GM12878 (cell line): Measurements from ENCODE around the gene OR2AJ1.

Experiments used
- BACH1 ChIP-seq: fragments of 450-650 bp; IDR thresholded peaks from 2 replicates; pipeline ENCODE4 v1.6.1; 2017; ENCODE audit warnings: mild to moderate bottlenecking, borderline replicate concordance
- CTCF ChIP-seq, 3 experiments: IDR thresholded peaks in 2 of 3; conservative IDR thresholded peaks in 1 of 3; 2 replicates each; pipeline ENCODE4 v1.5.1; 2011; ENCODE audit warnings: low read depth in 3 of 3, low read length in 3 of 3, mild to moderate bottlenecking in 3 of 3, control low read depth in 2 of 3, moderate library complexity in 2 of 3, inconsistent platforms in 1 of 3, mixed read lengths in 1 of 3; ENCODE audit not compliant: control insufficient read depth in 2 of 3, insufficient read depth in 1 of 3; ENCODE audit errors: extremely low read depth in 1 of 3
- EZH2 ChIP-seq: IDR thresholded peaks from 2 replicates; pipeline ENCODE4 v1.6.1; 2012; ENCODE audit warnings: low read depth, mild to moderate bottlenecking, control low read depth, inconsistent platforms, low read length, borderline replicate concordance; ENCODE audit not compliant: control insufficient read depth
- MYC ChIP-seq: IDR thresholded peaks from 2 replicates; pipeline ENCODE4 v1.6.1; 2011; ENCODE audit warnings: mild to moderate bottlenecking, low read length, moderate library complexity, inconsistent platforms; ENCODE audit not compliant: insufficient read depth, insufficient replicate concordance, insufficient read length, severe bottlenecking
- TCF3 ChIP-seq: IDR thresholded peaks from 2 replicates; pipeline ENCODE4 v1.6.1; 2012; ENCODE audit warnings: low read depth, mild to moderate bottlenecking, low read length, borderline replicate concordance; ENCODE audit not compliant: insufficient read depth

- TF ChIP-seq CTCF (IDR thresholded peaks at IDR 0.05 in 2 of 3, conservative IDR thresholded peaks at IDR 0.05 in 1 of 3; ENCODE audit: control insufficient read depth in 2 of 3, extremely low read depth in 1 of 3, insufficient read depth in 1 of 3, low read depth in 3 of 3, low read length in 3 of 3), result no peak
- TF ChIP-seq TCF3, result no peak
- no peak for TF ChIP-seq EZH2
- no peak for TF ChIP-seq BACH1
- TF ChIP-seq MYC, result no peak
These were observed 17.9 kb downstream of the OR2AJ1 start for GRCh38 chr1:247942624-247943023.
